ENCODE data around the gene JAM3. TPM values are rescaled to one million over a fixed set of nuclear protein-coding genes. Genes with fewer than 3 reads are reported as not detected.

The JAM3 gene
- total and polyA plus RNA-seq, 2 of the 4 experiments (the other 2 are of a cell fraction) = 38.0 to 71.5 TPM

- H3K4me2 ChIP-seq (ENCODE audit: low read depth, low read length) = no peak overlapping the region
- dilution Hi-C loops (cut with HindIII; ENCODE audit: low sequenced_read_pairs, unreplicated experiment) = no loop called here
These were observed 77.7 kb downstream of the JAM3 start for GRCh38 chr11:134146598-134146997.

More at GRCh38 chr11:134146598-134146997, 77.7 kb downstream of the JAM3 start:
- Histone ChIP-seq H3K14ac (replicated peaks; ENCODE audit: low read depth, low read length) (no peak overlapping the region), H2BK20ac (ENCODE audit: low read depth, low read length) (no peak overlapping the region), H2BK15ac (ENCODE audit: low read depth, low read length) (no peak overlapping the region), H2AFZ (replicated peaks; ENCODE audit: low read length, poor library complexity) (no peak overlapping the region), H2AK5ac (ENCODE audit: low read depth, low read length) (no peak overlapping the region), H3K9me1 (ENCODE audit: insufficient read depth, low read length) (no peaks in the 10 kb centered on the region), H3K56ac (ENCODE audit: extremely low read depth, insufficient read depth, low read length) (no peak overlapping the region), H3K36me3 (ENCODE audit: control insufficient read depth, insufficient read depth, low read length) (peaks cover 20% of the 10 kb centered on the region), H4K8ac (ENCODE audit: low read depth in 2 of 2, low read length in 2 of 2) (no peak overlapping the region), H3K9ac (ENCODE audit: low read depth, low read length) (no peak overlapping the region), H4K5ac (ENCODE audit: low read depth, low read length) (no peak overlapping the region), H3K27ac (ENCODE audit: insufficient read depth, low read length) (no peak overlapping the region), H2AK9ac (replicated peaks; ENCODE audit: low read depth, low read length, poor library complexity) (no peak overlapping the region), H2BK120ac (ENCODE audit: low read depth, low read length) (no peak overlapping the region), H2BK5ac (ENCODE audit: low read depth, low read length, poor library complexity, severe bottlenecking) (no peak overlapping the region), H3K18ac (ENCODE audit: low read depth, low read length) (no peak overlapping the region), H4K20me1 (ENCODE audit: insufficient read depth, low read length) (no peaks in the 10 kb centered on the region; the same call in 1 of the 2 replicates), H3K4me1 (ENCODE audit: control insufficient read depth, insufficient read depth, low read length) (peaks cover 7% of the 10 kb centered on the region; the same call in 1 of the 2 replicates), H3K4me3 (ENCODE audit: insufficient read depth, low read depth, low read length) (no peak overlapping the region), H4K91ac (ENCODE audit: insufficient read depth, low read depth, low read length) (no peak overlapping the region), H3K4ac (ENCODE audit: low read depth, low read length) (no peak overlapping the region), H3K79me1 (ENCODE audit: low read depth in 1 of 2, low read length in 2 of 2) (peaks cover 0 to 6% of the 10 kb centered on the region in 2 experiments; a peak in 2 of 4 replicates), H3K9me3 (ENCODE audit: control insufficient read depth, insufficient read depth, low read length) (no peaks in the 10 kb centered on the region), H3K23ac (ENCODE audit: low read depth, low read length) (no peak overlapping the region), H3K27me3 (ENCODE audit: control insufficient read depth, insufficient read depth, low read length) (no peaks in the 10 kb centered on the region)
- no peak for DNase-seq
- ChIA-PET CTCF (interaction anchor here (0.6 kb wide), 1 partner anchor 550 kb away, joined by 3 read pairs; no protein-coding TSS in a partner anchor), POLR2A (ENCODE audit: unreplicated experiment) (no interaction called here)
- TF ChIP-seq RFX5 (IDR thresholded peaks at IDR 0.05; ENCODE audit: low read depth, low read length) (no peak), MAFK (IDR thresholded peaks at IDR 0.05; ENCODE audit: low read depth, low read length) (no peak), USF2 (IDR thresholded peaks at IDR 0.05; ENCODE audit: low read depth, low read length) (no peak), ELK1 (IDR thresholded peaks at IDR 0.05; ENCODE audit: borderline replicate concordance, low read depth, low read length) (no peak), SMC3 (IDR thresholded peaks at IDR 0.05; ENCODE audit: low read depth, low read length) (no peak), BHLHE40 (IDR thresholded peaks at IDR 0.05; ENCODE audit: low read depth, low read length) (no peak), NFE2L2 (IDR thresholded peaks at IDR 0.05; ENCODE audit: low read depth, low read length) (no peak), CEBPB (IDR thresholded peaks at IDR 0.05; ENCODE audit: low read depth, low read length) (no peak), CHD1 (IDR thresholded peaks at IDR 0.05; ENCODE audit: low read depth, low read length) (no peak), POLR2A (IDR thresholded peaks at IDR 0.05; ENCODE audit: low read depth, low read length) (no peak), RCOR1 (IDR thresholded peaks at IDR 0.05; ENCODE audit: insufficient replicate concordance, low read length) (no peak), CTCF (conservative IDR thresholded peaks at IDR 0.05; ENCODE audit: low read depth, low read length) (no peak), MAZ (IDR thresholded peaks at IDR 0.05; ENCODE audit: borderline replicate concordance, low read depth, low read length) (no peak), MXI1 (IDR thresholded peaks at IDR 0.05; ENCODE audit: borderline replicate concordance, low read depth, low read length) (no peak), FOS (IDR thresholded peaks at IDR 0.05; ENCODE audit: low read depth, low read length) (no peak)
- intact Hi-C loops (cut with micrococcal nuclease) = no loop called here
- 83% methylated on average over 1 of the region's 3 CpGs; no CpG with 5 or more reads in 1 of the 2 experiments for WGBS, 2 experiments (ENCODE audit: extremely low coverage in 2 of 2, insufficient read length in 1 of 2)
- no peak for ATAC-seq (ENCODE audit: low read depth)
- no TSS peak for BruUV-seq (replicated peaks)
- in situ Hi-C loops (cut with MboI; ENCODE audit: low sequenced_read_pairs) = loop anchor here (10.0 kb wide), 1 partner anchor 222 kb away; no protein-coding TSS in a partner anchor
